ENCODE measurements around the gene MCL1.

DNA sequence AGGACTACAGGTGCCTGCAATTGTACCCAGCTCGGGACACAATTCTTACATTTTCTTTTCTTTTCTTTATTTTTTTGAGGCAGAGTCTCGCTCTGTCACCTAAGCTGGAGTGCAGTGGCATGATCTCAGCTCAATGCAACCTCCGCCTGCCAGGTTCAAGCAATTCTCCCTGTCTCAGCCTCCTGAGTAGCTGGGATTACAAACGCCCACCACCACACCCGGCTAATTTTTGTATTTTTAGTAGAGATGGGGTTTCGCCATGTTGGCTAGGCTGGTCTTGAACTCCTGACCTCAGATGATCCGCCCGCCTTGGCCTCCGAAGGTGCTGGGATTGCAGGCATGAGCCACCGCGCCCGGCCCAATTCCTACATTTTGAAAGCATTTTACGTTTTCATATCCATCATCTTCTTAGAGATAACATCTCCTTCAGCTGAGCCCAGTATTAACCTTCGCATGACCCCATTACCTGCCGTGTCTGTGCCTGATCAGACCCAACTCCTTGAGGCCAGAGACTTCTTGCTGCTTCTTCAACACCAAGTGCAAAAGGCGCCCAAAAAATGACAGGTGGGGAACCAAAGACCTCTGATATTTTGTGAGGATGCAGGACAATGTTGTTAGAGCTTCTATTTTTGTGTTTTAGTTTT, 33.0 kb downstream of the MCL1 start:
- TF ChIP-seq POLR2A (IDR thresholded peaks at IDR 0.05; ENCODE audit: low read depth, low read length): no peak
- TF ChIP-seq TAF1 (IDR thresholded peaks at IDR 0.05; ENCODE audit: low read depth, low read length): no peak
- TF ChIP-seq POLR2AphosphoS5 (IDR thresholded peaks at IDR 0.05; ENCODE audit: low read depth, low read length): no peak
- no peak for TF ChIP-seq SPI1 (IDR thresholded peaks at IDR 0.05; ENCODE audit: low read depth, low read length)
- no peak for TF ChIP-seq PAX5 (IDR thresholded peaks at IDR 0.05; ENCODE audit: insufficient read depth, low read length, severe bottlenecking)
